HG03175 (cell line): Measurements from ENCODE around the gene PSAT1.

Experiments
- ATAC-seq: cut with Tn5 transposase; IDR thresholded peaks from one replicate; pipeline ENCODE4 v1.9.1; 2021; ENCODE audit warnings: mild to moderate bottlenecking, moderate library complexity; ENCODE audit not compliant: unreplicated experiment

The PSAT1 gene

DNA sequence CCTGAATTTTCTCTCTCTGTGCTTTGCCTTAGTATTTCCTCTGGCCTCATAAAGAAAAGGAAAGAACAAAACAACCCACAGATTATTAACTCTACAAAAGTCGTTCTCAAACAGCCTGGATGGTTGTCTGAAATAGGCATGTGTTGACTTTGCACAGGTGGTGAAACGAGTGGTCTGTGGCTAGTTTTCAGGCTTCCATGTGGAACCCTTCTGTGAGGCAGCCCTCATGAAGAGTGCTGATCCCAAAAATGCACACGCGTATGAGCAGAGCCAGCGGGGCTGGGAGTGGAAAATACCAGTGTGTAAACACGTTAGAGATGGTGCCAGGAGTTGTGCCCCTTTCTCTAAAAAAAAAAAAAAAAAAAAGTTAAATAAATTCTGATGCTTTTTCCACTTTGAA lies 4.9 kb upstream of the PSAT1 start:
- ATAC-seq = no peak

DNA sequence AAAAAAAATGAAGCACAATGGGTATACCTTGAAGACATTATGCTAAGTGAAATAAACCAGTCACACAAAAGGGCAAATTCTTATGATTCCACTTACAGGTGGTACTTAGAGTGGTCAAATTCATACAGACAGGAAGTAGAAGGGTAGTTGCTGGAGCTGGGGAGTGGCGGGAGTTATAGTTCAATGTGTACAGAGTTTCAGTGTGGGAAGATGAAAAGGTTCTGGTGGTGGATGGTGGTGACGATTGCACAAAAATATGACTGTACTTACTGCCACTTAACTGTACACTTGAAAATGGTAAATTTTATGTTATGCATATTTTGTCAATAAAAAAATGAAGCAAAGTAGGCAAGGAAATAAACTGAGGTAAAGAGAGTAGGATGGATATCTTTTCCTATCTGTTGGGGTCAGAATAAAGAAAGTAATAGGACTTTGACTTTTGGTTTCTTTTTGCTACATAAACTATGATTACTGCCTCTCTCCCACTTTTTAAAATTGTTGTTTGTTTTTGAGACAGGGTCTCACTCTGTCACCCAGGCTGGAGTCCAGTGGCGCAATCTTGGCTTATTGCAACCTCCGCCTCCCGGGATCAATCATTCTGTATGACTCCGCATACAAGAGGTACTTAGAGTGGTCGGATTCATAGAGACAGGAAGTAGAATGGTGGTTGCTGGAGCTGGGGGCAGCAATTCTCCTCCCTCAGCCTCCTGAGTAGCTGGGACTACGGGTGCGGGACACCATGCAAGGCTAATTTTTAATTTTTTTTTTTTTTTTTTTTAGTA lies 4.0 kb upstream of the PSAT1 start:
- ATAC-seq = no peak

DNA sequence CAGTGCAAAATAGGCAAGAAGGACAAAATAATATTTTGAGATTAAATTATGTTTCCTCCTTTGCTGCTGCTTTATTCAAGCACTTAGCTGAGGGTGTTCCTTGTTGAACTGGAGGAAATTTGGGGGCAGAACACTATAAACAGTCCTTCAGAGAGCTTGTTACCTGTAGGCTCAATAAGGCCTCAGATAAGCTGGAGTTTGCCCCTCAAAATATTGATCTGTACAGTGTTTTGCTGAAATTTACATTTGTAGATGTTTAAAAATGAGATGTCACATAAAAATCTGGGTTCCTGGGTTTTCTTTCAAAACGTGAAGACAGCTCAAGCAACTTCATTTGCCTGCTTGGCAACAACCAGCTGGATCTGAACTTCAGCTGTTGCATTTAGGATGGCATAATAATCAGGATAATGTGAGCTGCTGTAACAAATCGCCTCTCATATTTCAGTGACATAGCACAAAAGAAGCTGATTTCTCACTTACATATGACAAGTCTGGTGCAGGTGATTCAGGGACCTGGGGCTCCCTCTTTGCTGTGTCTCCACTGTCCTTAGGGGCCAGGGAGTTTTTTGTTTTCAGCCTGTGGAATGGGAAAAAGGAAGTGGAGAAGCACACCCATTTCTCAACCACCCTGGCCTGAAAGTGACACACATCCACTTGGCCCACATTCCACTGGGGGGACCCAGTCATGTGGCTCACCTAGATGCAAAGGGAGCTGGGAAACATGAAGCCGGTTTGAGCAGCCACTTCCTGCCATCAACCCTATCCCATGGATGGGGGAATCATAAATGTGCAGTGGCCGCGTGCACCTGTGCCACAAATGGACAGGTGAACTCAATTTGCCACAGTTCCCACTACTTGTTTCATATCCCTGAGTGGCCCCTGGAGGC lies 2.4 kb upstream of the PSAT1 start:
- ATAC-seq = no peak

DNA sequence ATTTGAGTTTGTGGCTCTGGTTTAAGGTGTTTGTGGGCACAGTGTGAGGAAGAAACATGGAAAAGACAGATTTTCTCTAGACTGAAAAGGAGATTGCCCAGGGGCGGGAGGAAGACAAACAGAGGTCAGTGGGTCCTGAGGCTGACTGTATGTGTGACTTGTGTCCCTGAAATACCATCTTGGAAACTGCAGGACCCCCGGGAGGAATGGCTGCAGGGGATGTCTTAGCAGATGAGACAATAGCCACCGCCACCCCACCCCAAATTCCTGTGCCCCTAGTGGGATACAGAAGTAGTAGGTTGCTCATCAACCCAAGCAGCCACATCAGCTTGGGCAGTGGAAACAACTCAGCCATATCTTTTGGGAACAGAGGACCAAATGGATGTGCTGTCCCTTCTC lies 1.7 kb upstream of the PSAT1 start:
- ATAC-seq = no peak

DNA sequence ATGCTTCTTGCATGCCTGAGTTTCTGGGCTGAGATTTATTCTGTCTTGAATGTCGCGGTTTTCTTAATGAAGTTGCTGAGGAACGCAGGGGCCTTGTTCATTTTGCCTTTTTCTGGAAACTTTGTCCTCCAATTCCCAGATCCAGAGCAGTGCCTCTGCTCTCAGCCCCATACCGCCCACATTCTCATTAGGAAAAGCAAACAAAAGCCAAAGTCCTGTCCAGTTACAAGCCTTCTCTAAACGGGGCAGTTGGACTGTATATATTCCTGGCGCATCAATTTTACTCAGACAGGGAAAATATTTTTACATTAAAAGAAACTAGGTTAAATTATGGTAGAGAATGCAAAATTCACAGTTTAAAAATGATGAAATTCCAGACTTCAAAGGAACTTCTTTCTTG lies 1.2 kb upstream of the PSAT1 start:
- ATAC-seq = no peak

DNA sequence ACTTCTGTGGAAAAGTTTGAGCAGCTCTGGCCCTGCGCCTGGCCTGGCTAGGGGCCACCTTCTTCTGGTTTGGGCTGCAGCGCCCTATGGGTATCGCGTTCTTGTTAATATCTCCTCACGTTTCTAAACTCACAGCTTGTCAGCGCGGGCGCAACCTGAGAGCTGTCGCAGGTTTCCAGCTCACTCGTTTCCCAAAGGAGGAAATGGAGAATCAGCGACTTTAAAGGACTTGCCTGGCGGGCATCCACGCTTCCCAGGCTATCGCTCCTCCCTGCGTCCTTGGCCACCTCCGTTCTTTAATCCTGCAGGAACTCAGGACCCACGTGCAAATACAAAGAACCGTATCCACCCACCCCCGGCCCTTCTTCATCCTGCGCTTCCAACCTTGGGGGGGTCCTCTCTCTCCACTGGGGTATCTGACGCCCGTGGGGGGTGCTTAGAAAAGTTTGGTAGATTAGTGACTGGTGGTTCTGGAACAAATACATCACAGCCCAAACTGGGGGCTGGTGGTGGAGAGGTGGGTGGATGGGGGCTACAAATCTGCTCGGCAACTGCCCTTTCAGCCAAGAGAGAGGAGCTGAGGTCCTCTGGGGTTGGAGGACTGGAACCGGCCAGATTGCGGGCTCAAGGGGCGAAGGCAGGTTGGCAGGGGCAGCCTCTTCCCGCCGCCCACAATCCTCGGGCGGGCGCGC lies 578 bp upstream of the PSAT1 start:
- no peak for ATAC-seq

DNA sequence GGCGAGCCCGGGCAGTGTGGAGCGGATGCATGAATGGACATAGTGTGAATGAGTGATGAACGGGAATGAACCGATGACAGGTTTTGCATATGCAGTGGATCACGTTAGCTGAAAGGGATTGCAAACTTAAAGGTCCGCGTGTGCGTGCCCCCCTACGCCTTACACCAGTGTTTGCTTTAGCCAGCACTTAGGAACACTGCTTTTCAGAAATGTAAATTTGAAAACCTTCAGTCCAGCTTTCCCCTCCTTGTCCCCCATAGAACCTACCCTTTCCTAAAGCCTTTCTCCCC lies 692 bp downstream of the PSAT1 start:
- no peak for ATAC-seq

DNA sequence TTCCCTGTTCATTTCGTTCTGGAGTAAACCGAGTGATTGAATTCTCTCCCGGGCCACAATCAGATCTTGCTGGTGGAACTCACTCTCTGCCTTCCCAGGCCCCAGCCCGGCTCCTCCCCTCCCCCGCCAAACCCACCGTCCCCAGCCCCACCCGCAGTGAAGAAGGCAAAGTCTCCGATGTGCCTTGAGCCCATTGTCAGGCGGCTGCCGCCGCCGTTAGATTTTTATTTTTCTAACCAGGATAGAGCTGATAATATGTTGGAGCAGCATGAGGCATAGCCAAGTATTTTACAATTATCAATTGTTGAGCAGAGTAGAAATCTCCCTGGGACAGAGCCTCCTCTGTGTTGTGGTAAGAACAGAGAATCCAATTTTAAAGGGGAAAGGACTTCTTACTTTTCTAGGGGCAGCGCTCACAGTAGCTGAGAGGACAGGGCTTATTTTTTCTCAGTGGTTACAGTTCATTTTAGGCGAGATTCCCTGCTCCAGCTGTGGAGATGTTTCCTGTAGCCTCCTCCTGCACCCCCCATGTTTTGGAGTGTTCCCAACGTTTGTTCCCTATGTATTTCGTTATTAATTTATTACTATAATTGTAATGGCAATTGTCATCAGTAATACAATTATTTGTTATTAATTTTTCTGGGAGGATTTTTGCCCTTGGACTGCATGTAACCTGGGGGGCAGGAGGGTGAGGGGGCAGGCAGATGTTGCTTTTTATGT lies 1.3 kb downstream of the PSAT1 start:
- no peak for ATAC-seq

DNA sequence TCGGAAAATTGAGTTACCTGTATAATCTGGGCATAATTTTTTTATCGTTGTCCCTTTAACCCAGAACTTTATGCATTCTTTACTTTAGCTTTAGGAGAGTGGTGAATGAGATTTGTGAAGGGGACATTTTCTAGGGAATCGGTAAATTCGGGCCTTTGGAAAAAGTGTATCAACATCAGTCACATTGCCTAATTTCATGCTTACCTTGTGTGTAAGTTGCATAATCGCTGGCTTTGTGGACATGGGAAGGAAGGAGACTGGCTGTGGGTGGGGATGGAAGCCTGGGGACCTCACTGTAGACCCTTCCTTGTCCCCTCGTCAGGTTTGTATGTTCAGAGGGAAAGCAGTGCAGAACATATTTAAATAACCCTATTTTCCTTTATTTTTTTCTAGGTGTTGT lies 3.3 kb downstream of the PSAT1 start:
- ATAC-seq = no peak

DNA sequence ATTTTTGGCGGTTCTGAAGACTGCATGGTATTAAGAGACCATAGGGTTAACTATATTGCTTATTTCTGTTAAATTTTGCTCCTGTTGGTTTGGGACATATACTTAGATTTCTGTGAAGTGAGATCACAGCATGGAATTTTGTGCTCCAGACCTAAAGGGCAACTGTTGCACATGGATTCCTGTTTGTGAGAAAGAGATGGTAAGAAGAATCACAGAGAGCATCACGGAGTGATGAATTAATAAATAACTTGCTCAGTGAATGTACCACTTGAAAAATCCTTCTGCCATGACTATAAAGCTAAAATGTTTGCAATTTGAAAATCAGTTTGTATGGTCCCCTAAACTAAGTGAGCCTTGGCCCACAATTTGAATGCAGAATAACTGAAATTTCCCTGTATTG lies 4.5 kb downstream of the PSAT1 start:
- ATAC-seq = no peak

DNA sequence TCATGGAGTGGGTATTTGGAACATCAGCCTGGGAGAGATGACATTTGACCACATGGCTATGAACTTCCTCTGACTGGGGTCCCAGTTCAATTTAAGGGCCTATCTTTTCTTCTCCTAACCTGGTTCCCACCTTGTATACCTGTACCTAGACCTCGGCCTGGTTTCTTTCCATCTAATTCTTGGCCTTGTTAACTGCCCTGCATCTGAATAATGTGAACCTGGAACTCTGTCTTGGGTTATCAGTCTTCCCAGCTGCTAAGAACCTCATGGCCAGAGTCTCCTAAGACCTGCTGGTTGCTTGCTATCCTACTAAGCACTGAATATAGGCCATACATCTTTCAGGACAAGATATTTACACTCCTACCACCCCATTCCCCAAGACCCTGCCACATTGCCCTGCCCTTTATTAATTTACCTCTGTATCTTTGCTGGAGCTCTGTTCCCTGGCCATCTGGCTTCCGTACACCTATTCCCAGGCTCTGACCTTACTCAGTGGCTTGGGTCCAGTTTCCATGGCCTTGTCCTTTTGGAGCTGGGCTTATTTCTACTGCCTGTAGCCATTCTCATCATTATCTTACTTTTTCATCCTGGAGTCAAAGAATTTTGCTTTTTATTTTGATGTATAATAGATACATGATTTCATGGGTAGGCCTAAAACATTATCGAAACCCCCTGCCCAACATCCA lies 6.6 kb downstream of the PSAT1 start:
- ATAC-seq = no peak

DNA sequence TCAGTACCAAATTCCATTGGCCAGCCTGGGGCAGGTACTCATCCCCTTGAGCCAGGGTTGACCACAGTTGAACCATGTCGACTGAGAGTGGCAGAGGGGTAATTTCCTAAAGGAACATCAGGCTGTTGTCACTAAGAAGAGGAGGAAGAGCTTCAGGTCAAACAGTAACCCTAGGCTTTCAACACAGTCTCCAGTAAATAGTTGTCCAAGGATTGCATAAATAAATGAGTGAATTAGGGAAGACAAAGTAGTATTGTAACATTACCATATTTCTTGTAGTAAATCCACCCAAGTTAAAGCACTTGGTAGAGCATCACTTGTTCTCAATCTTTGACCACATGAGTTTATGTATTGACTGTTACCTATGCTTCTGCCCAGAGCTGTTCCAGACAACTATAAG lies 7.4 kb downstream of the PSAT1 start:
- no peak for ATAC-seq

DNA sequence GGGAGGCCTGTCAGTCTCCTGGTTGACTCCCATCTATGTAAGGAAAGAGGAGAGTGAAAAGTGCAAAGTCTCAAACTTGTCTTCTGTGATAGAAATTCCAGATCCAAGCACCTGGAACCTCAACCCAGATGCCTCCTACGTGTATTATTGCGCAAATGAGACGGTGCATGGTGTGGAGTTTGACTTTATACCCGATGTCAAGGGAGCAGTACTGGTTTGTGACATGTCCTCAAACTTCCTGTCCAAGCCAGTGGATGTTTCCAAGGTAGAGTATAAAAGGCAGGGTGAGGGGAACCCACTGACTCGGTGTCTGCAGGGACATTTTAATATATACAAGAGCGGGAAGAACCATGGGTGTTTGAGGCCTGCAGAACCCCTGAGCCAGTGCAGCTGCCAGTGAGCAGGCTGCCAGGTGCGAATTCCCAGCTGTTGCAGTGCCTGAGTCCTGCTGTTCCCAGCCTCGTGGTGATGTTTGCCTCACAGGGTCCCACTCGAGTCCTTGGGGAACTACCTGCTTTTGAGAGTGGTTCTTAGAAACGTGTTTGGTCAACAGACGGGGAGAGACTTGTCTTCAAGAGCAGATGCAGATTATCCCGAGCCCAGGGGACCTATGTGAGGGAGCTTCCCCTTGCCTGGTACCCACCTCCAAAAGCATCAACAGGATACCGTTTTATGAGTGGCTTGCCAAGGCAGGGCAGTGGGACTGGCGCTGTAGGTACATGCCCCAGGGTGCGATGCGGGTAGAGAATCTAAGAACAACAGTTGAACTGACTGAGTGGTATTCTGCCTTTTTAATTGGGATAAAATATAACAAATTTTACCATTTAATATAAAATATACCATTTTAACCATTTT lies 9.5 kb downstream of the PSAT1 start:
- ATAC-seq = no peak

DNA sequence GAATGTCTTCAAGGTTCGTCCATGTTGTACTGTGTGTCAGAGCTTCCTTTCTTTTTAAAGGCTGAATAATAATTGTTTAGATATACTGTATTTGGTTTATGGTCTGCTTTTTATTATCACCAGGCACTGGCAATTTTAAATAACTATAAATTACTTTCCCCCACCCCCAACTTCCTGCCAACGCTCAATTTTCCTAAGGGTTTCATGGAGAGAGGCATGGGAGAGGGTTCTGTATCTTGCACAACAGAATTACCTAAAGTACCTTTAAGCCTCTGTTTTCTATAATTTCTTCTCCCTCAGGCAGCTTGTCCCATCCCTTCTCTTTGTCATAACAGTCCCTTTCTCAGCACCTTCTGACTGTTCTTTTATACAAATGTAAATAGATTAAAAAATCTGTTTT lies 10.4 kb downstream of the PSAT1 start:
- ATAC-seq = no peak

DNA sequence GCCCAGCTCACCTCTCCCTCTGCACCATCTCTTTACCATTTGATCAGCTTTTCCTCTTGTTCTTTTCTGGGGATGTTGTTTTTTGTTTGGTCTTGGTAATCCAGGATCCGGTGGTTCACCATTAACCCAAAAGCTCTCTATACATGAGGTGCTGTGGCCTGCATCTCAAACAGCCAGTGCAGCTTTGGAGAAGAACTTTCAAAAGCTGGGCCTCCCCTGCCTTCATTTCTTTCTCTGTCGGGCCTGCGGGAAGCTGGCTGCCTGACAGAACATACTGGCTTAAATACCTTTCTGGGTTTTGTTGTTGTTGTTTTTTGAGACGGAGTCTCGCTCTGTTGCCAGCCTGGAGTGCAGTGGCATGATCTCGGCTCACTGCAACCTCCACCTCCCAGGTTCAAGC lies 12.1 kb downstream of the PSAT1 start:
- no peak for ATAC-seq

DNA sequence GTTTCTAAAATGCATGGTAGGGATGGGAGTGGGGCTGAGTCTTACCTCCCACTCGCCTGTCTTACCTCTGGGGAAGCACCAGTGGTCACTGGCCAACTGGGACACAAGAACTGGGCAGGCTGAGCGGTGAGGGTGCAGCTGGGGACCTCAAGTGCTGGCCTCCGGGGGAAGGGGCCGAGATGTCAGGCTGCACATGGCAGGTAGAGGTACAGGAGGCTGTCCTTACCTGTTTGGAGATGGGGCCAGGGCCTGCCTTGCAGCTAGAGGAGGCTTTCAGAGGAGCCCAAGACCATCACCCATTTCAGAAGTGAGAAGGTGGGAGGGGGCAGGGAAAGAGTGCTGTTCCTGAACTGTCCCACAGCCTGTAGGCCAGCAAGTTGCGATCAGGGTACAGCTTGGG lies 14.2 kb downstream of the PSAT1 start:
- no peak for ATAC-seq

DNA sequence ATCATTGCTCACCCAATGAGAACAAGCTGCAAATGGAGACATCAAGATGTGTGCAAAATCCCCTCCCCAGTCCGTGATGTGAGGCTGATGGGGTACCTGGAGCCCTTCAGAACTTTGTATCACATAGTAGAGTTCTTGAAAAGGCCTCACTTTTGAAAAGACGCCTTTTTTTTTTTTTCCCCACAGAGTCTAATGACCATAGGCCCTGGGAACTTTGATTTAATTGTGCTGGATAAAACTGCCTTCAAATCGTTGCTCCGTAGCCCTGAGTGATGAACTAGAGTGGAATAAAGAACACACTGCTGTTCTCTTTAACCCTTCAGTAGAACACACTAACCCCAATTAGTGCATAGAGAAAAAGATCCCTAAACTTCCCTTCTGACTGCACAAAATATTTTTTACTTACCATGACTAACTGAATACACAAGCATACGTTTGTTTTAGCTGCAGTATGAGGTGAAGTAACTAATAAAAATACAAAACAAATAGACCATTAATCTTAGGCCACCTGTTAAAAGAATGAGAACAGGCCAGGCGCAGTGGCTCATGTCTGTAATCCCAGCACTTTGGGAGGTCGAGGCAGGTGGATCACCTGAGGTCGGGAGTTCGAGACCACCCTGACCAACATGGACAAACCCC lies 15.1 kb downstream of the PSAT1 start:
- no peak for ATAC-seq

DNA sequence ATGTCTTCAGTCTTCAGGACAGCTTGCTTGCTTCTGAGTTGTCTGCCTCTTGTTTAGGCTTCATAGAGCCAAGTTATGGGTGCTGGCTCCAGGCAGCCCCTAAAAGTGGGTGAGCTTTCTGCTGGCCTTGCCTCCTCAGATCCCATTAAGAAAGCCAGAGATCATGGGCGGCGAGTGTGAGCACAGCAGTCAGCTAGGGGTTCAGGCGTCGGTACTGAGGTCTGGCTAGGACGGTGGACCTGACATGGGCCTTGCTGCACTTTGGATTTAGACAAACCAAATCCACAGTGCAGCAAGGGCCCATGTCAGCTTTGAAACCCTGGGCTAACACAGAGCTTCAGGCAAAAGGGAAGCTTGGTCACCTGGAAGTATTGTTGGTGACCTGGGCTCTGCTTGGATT lies 17.6 kb downstream of the PSAT1 start:
- ATAC-seq = no peak
